HAP-1 (cell line): ENCODE data around the gene GNAL.
"Not testable (repeated sequence)": the region's sequence is repeated elsewhere in the genome, so short reads cannot be mapped to it uniquely, and the experiment has no call there.

ENCODE experiments used
- DNase-seq, 2 experiments: peaks; one replicate each; pipeline ENCODE4 v3.0.0-alpha.2; 2016 to 2020; ENCODE audit warnings: low spot score in 2 of 2
- H3K27me3 ChIP-seq: fragments of 250-450 bp; sonication (Bioruptor Pico); 2 replicates; pipeline ENCODE4 v1.5.1; 2020; ENCODE audit warnings: low read depth, mild to moderate bottlenecking, moderate library complexity
- H3K36me3 ChIP-seq: fragments of 250-450 bp; sonication (Bioruptor Pico); replicated peaks from 2 replicates; pipeline ENCODE4 v1.5.1; 2020; ENCODE audit warnings: mild to moderate bottlenecking
- H3K4me1 ChIP-seq: fragments of 250-450 bp; sonication (Bioruptor Pico); 2 replicates; pipeline ENCODE4 v1.5.1; 2020; ENCODE audit warnings: mild to moderate bottlenecking
- H3K4me3 ChIP-seq: fragments of 250-450 bp; sonication (Bioruptor Pico); 2 replicates; pipeline ENCODE4 v1.5.1; 2020; ENCODE audit warnings: mild to moderate bottlenecking, moderate library complexity
- H3K9me3 ChIP-seq: fragments of 250-450 bp; sonication (Bioruptor Pico); 2 replicates; pipeline ENCODE4 v1.5.1; 2020; ENCODE audit warnings: mild to moderate bottlenecking, moderate library complexity
- in situ Hi-C: fragments of 300-500 bp; cut with MboI; formaldehyde crosslinking; loops from 3 replicates; pipeline ENCODE4 v1.14.3; 2020; ENCODE audit warnings: low sequenced_read_pairs, inconsistent platforms, mixed read lengths

The GNAL gene

GRCh38 chr18:11908182-11909060, 219.4 kb downstream of the GNAL start, which contains the start of gene MPPE1:
Gene MPPE1 (minus strand): TSS chr18:11908317. CDS start chr18:11897264, 11,053 bp downstream.
- Histone ChIP-seq H3K9me3 (no peaks in the 10 kb centered on the region), H3K4me3 (peak within 1 kb of the TSS; percentile 78), H3K36me3 (no peaks in the 10 kb centered on the region), H3K27me3 (no peaks in the 10 kb centered on the region), H3K4me1 (peaks cover 13% of the 10 kb centered on the region)
- peak; percentile 83 to 91 for DNase-seq
- in situ Hi-C loops: no loop called here

DNA sequence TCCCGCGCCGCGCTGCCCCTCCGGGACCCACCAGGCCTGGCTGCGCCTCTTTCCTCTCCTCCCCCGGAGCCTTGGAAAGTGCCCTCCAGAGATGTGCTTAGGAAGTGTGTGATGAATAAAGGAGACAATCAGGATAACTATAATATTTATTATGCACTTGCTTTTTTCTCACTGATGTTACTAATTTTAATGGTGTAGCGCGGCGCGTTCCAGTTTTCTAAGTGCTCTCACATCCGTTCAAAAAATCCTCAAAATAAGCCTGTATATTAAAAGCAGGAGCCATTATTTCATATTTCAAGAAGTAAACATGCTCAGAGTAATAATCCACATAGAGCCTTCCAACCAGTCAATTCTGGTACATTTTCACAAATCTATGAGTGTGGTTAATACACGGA, 220.0 kb downstream of the GNAL start:
- H3K4me1 ChIP-seq: peaks cover 13% of the 10 kb centered on the region
- peak in 1 of 2 experiments; percentile 57 for DNase-seq
- in situ Hi-C loops: no loop called here

GRCh38 chr18:11909591-11910026, 220.5 kb downstream of the GNAL start:
- no peaks in the 10 kb centered on the region for H3K9me3 ChIP-seq
- in situ Hi-C loops: no loop called here
- H3K36me3 ChIP-seq: no peaks in the 10 kb centered on the region
- H3K27me3 ChIP-seq: no peaks in the 10 kb centered on the region
- H3K4me3 ChIP-seq: no peak overlapping the region
- H3K4me1 ChIP-seq: peaks cover 13% of the 10 kb centered on the region
- DNase-seq: no peak

More for the DNA sequence above, 220.0 kb downstream of the GNAL start:
- Histone ChIP-seq H3K9me3 (no peaks in the 10 kb centered on the region), H3K36me3 (no peaks in the 10 kb centered on the region), H3K4me3 (peak overlapping the region; percentile 78), H3K27me3 (no peaks in the 10 kb centered on the region)

DNA sequence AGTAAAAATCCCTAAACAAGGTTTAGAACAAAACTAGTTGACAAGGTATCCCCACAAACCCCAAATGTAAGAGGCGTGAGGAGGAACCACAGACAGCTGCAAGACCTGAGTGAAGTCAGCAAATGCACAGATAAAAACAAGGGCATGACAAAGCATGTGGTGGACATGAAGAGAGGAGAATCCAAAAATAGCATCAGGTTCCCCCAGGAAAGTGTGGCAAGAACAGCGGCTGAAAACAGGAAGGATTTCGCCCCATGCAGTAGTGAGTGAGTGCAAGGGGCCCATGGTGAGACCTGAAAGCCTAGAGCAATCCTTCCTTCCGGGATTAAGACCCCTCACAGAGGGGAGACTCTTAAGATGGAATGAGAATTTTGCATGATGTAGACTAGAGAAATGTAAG, 227.8 kb downstream of the GNAL start:
- DNase-seq, H3K9me3 ChIP-seq, H3K36me3 ChIP-seq, H3K4me1 ChIP-seq, in situ Hi-C loops, H3K27me3 ChIP-seq, H3K4me3 ChIP-seq: not testable (repeated sequence)

DNA sequence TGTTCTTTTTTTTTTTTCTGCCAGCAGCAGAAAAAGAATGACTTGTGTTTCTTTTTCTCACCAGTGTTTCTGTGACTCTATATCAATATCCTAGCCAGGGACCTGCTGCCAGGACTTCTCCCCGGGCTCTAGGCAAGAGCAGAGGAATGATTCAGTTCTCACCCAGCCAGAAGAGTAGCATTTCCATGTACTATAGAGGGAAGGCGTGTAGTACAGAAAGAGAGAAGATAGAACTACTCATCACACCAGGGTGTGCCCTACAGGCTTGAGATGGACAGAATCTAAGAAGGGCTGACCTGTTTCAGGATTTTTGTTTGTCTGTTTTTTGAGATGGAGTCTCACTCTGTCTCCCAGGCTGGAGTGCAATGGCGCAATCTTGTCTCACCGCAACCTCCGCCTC, 230.5 kb downstream of the GNAL start:
- H3K4me3 ChIP-seq, H3K27me3 ChIP-seq, H3K9me3 ChIP-seq, H3K36me3 ChIP-seq, in situ Hi-C loops, H3K4me1 ChIP-seq, DNase-seq: not testable (repeated sequence)

DNA sequence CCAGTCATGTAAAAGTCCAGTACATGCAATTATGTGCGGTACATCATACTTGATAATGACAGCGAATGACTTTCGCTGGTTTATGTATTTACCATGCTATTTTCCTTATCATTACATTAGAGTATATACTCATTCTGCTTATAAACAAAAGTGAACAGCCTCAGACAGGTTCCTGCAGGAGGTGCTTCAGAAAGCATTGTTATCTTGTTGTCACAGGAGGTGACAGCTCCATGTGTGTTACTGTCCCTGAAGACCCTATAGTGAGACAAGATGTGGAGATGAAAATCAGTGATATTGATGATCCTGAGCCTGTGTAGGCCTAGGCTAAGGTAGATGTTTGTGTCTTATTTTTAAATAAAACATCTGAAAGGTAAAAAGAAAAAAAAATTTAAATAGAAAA, 234.4 kb downstream of the GNAL start:
- H3K4me1 ChIP-seq: no peaks in the 10 kb centered on the region
- in situ Hi-C loops: no loop called here
- no peak for DNase-seq
- no peaks in the 10 kb centered on the region for H3K36me3 ChIP-seq
- H3K27me3 ChIP-seq: no peaks in the 10 kb centered on the region
- no peak overlapping the region for H3K4me3 ChIP-seq
- H3K9me3 ChIP-seq: no peaks in the 10 kb centered on the region; the same call in 1 of the 2 replicates

DNA sequence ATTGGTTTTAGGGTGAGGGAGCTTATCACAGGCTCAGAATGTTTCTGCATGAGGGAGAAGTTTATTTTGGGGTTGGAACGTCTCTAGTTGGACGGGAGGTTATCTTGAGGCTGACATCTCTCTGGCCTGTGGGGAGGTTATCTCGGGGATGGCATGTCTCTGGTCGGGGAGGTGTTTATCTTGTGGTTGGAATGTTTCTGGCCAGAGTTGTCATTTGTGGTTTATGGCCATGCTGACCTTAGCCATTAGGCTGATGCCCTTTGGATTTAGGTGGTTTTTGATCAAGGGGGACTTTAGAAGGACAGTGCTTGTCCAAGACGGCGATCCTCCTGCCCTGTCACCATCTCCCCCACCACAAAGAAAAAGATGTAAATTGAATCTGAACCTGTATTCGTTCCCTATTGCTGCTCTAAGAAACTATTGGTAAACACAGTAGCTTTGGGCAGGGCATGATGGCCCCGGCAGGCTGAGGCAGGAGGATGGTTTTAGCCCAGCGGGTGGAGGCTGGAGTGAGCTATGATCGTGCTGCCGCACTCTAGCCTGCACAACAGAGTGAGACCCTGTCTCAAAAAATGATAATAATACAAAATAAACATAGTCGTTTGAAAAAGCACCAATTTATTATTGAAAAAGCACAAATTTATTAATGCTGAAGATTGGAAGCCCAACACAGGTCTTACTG, 236.9 kb downstream of the GNAL start:
- in situ Hi-C loops: no loop called here
- Histone ChIP-seq H3K4me1 (no peaks in the 10 kb centered on the region), H3K36me3 (no peaks in the 10 kb centered on the region), H3K27me3 (no peaks in the 10 kb centered on the region), H3K9me3 (no peaks in the 10 kb centered on the region; the same call in 1 of the 2 replicates), H3K4me3 (no peak overlapping the region)
- no peak for DNase-seq

DNA sequence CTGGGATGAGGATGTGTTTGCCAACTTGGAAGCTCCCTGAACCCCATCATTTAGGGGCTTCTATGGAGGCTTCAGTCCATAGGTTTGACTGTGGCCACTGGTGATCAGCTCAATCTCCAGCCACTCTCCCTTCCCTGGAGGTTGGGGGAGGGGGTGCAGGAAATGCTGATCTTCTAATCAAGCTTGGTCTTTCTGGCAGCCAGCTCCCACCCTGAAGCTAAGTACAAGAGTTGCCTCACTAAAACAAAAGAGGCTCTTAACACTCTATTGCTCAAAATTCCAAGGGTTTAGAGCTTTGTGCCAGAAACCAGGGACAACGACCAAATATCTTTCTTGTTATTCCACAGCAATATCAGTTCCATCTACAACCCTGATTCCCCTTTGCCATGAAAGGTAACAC, 238.4 kb downstream of the GNAL start:
- in situ Hi-C loops: no loop called here
- Histone ChIP-seq H3K4me1 (no peaks in the 10 kb centered on the region), H3K36me3 (no peaks in the 10 kb centered on the region), H3K4me3 (no peak overlapping the region), H3K9me3 (no peaks in the 10 kb centered on the region; the same call in 1 of the 2 replicates), H3K27me3 (no peaks in the 10 kb centered on the region)
- no peak for DNase-seq

GRCh38 chr18:11932393-11932792, 243.3 kb downstream of the GNAL start:
- H3K36me3 ChIP-seq: no peaks in the 10 kb centered on the region
- DNase-seq: no peak
- H3K27me3 ChIP-seq: no peaks in the 10 kb centered on the region
- H3K4me1 ChIP-seq: no peaks in the 10 kb centered on the region
- no peak overlapping the region for H3K4me3 ChIP-seq
- in situ Hi-C loops: no loop called here
- H3K9me3 ChIP-seq: no peaks in the 10 kb centered on the region
